ENCODE data around the gene SPDYC.
"Not testable (repeated sequence)": the region's sequence is repeated elsewhere in the genome, so short reads cannot be mapped to it uniquely, and the experiment has no call there.

Gene SPDYC

GRCh38 chr11:65169164-65169641 lies 830 bp upstream of the SPDYC start:
- no peak for TF ChIP-seq CTCF (conservative IDR thresholded peaks at IDR 0.05; ENCODE audit: control insufficient read depth, insufficient read depth, low read depth, low read length)
- DNase-seq (ENCODE audit: low read depth), result no peak
- no peak overlapping the region for H3K4me3 ChIP-seq (ENCODE audit: control insufficient read depth, low read depth, low read length)

GRCh38 chr11:65172600-65172999 lies 2.6 kb downstream of the SPDYC start:
- H3K4me3 ChIP-seq (ENCODE audit: control insufficient read depth, low read depth, low read length), result no peak overlapping the region
- no peak for TF ChIP-seq CTCF (conservative IDR thresholded peaks at IDR 0.05; ENCODE audit: control insufficient read depth, insufficient read depth, low read depth, low read length)
- no peak for DNase-seq (ENCODE audit: low read depth)

- not testable (repeated sequence) for H3K4me3 ChIP-seq (ENCODE audit: control insufficient read depth, low read depth, low read length)
Observed at GRCh38 chr11:65174571-65175010, 4.6 kb downstream of the SPDYC start.

GRCh38 chr11:65180877-65181568 lies 11.0 kb downstream of the SPDYC start:
- peak; percentile 5 for TF ChIP-seq CTCF (conservative IDR thresholded peaks at IDR 0.05; ENCODE audit: control insufficient read depth, insufficient read depth, low read depth, low read length)
- peak overlapping the region; percentile 87 for H3K4me3 ChIP-seq (ENCODE audit: control insufficient read depth, low read depth, low read length)
- DNase-seq (ENCODE audit: low read depth), result peak; percentile 31

More at GRCh38 chr11:65174571-65175010, 4.6 kb downstream of the SPDYC start:
- not testable (repeated sequence) for DNase-seq (ENCODE audit: low read depth)

GRCh38 chr11:65181569-65182257 lies 11.7 kb downstream of the SPDYC start, which contains the start of gene CAPN1:
TSS of gene CAPN1 (plus strand) at chr11:65181928. CDS start at chr11:65182702, 774 bp downstream.
- no peak for TF ChIP-seq CTCF (conservative IDR thresholded peaks at IDR 0.05; ENCODE audit: control insufficient read depth, insufficient read depth, low read depth, low read length)
- peak within 1 kb of the TSS; percentile 87 for H3K4me3 ChIP-seq (ENCODE audit: control insufficient read depth, low read depth, low read length)
- DNase-seq (ENCODE audit: low read depth), result peak; percentile 80

GRCh38 chr11:65182258-65183170 lies 12.5 kb downstream of the SPDYC start:
- TF ChIP-seq CTCF (conservative IDR thresholded peaks at IDR 0.05; ENCODE audit: control insufficient read depth, insufficient read depth, low read depth, low read length), result no peak
- peak overlapping the region; percentile 87 for H3K4me3 ChIP-seq (ENCODE audit: control insufficient read depth, low read depth, low read length)
- peak; percentile 13 for DNase-seq (ENCODE audit: low read depth)

Measured in fibroblast of mammary gland (primary cell).